Heart right ventricle (tissue), 16 donors: ENCODE measurements around the gene COA1. TPM values are rescaled to one million over a fixed set of nuclear protein-coding genes. Genes with fewer than 3 reads are reported as not detected.
"Not testable (repeated sequence)": the region's sequence is repeated elsewhere in the genome, so short reads cannot be mapped to it uniquely, and the experiment has no call there.

Source experiments
- ATAC-seq, 8 donors: fragments of 200-7000 bp; cut with Tn5 transposase; one replicate each; pipeline ENCODE4 v1.9.1; 2020; ENCODE audit warnings: mild to moderate bottlenecking in 8 of 8, moderate library complexity in 8 of 8, moderate number of reproducible peaks in 1 of 8
- DNase-seq, 2 donors: peaks; one replicate each; pipeline ENCODE4 v3.0.0-alpha.2; 2020
- H3K27ac ChIP-seq, 10 donors: fragments of 200-600 bp; sonication (generic) in 2 of 10; one replicate each; pipeline versions ENCODE4 v1.5.0 to v1.8.0; 2020 to 2022; ENCODE audit warnings: mild to moderate bottlenecking in 3 of 10
- H3K27me3 ChIP-seq, 7 donors: fragments of 200-600 bp; one replicate each; pipeline ENCODE4 v1.8.0; 2021 to 2022; ENCODE audit warnings: mild to moderate bottlenecking in 2 of 7
- H3K36me3 ChIP-seq, 9 donors: fragments of 200-600 bp; sonication (generic) in 1 of 9; one replicate each; pipeline versions ENCODE4 v1.5.0 to v1.8.0; 2020 to 2022; ENCODE audit warnings: mild to moderate bottlenecking in 2 of 9
- H3K4me1 ChIP-seq, 9 donors: fragments of 200-600 bp; sonication (generic) in 1 of 9; one replicate each; pipeline versions ENCODE4 v1.5.0 to v1.8.0; 2020 to 2022; ENCODE audit warnings: mild to moderate bottlenecking in 4 of 9
- H3K4me3 ChIP-seq, 10 donors: fragments of 200-600 bp; sonication (generic) in 2 of 10; one replicate each; pipeline versions ENCODE4 v1.5.0 to v1.8.0; 2020 to 2022; ENCODE audit warnings: mild to moderate bottlenecking in 7 of 10, moderate library complexity in 2 of 10
- H3K9me3 ChIP-seq, 11 donors: fragments of 200-600 bp in 10 of 11; sonication (generic) in 2 of 11; one replicate each; pipeline versions ENCODE4 v1.5.0 to v1.8.0; 2013 to 2022; ENCODE audit warnings: mild to moderate bottlenecking in 2 of 11, control low read depth in 1 of 11, moderate library complexity in 1 of 11
- WGBS, 2 donors: extraction: QIAGEN DNeasy Blood & Tissue Kit; methylation state at CpG; one replicate each; pipeline ENCODE4 v1.1.7; 2013; ENCODE audit warnings: inconsistent platforms in 1 of 2; 5-methylcytosine and 5-hydroxymethylcytosine counted together
- intact Hi-C, 10 donors: fragments of 100-400 bp; cut with DNase I; formaldehyde crosslinking; loops; one replicate each; pipeline versions ENCODE4 v1.11.1 to v1.14.2; 2022
- polyA plus RNA-seq, 2 donors: library from polyadenylated mRNA; stranded (reverse); fragments of 200-250 nt; gene quantifications; one replicate each; pipeline ENCODE4 v1.2.3, GENCODE V29; 2013
- total RNA-seq, 10 donors: library from RNA; stranded (reverse); fragmentation: NEBNext Ultra II Directional in 3 of 10; extraction: Animal tissue kit (Norgen Biotek cat#: 25700) in 3 of 10; gene quantifications; one replicate each; pipeline versions ENCODE4 v1.2.1 to v1.2.4, GENCODE V29; 2021 to 2023
- TF ChIP-seq, protein P1 (sequence below), 9 donors: fragments of 200-600 bp; sonication (generic) in 2 of 9; IDR thresholded peaks; one replicate each; pipeline versions ENCODE4 v1.5.0 to v1.8.0; 2021 to 2022; ENCODE audit warnings: antibody characterized with exemption in 9 of 9, mild to moderate bottlenecking in 5 of 9, moderate library complexity in 1 of 9
- donor health status: Arrhythmogenic right ventricular cardiomyopathy.
- donor health status: ischemic (EF 13 %, LVEDD 7.1; RV severe dilation, severe dysfunction).
- donor health status: healthy with polysubstance abuse.
- donor health status: DM: no; HTN: yes; CAD: no.
- donor health status: DM: no; HTN: no; CAD: no.
- donor health status: ischemic (EF 25% LVEDD 6.9; RV normal size, moderate dysfunction).
- donor health status: ischemic (EF 25% LVEDD 5.7; RV mildly dilated, moderate dysfunction).
- donor health status: healthy.
- donor health status: DM: yes; HTN: yes; CAD: no.
- donor health status: Ischemic cardiomyopathy.
- donor health status: ischemic (EF 35%, LVEDD 5.7; RV mildly dilated, moderate dysfunction).
- donor health status: nonischemic (EF 11% LVEDD 7.7; RV severe dilation, severe dysfunction).
- donor health status: DM: yes; HTN: yes; CAD: no.
- donor health status: PGD.
- donor health status: ischemic (EF 29% LVEDD 5.4; RV normal size, mild dysfunction).
- donor health status: nonischemic (EF 23%, LVEDD 6.1; RV moderate dilation, normal function).

COA1 gene
- total and polyA plus RNA-seq, 12 donors = 52.1 to 83.3 (median 75.4) TPM

GRCh38 chr7:43604251-43604650 is 125.1 kb downstream of the COA1 start:
- Histone ChIP-seq H3K36me3 (peaks cover 0 to 70% (median 5%) of the 10 kb centered on the region in 9 donors), H3K27me3 (no peaks in the 10 kb centered on the region), H3K4me3 (no peak overlapping the region), H3K27ac (no peak overlapping the region), H3K4me1 (peaks cover 0 to 20% (median 0%) of the 10 kb centered on the region in 9 donors), H3K9me3 (no peaks in the 10 kb centered on the region)
- ATAC-seq (no peak), DNase-seq (no peak)
- TF ChIP-seq, protein P1, sequence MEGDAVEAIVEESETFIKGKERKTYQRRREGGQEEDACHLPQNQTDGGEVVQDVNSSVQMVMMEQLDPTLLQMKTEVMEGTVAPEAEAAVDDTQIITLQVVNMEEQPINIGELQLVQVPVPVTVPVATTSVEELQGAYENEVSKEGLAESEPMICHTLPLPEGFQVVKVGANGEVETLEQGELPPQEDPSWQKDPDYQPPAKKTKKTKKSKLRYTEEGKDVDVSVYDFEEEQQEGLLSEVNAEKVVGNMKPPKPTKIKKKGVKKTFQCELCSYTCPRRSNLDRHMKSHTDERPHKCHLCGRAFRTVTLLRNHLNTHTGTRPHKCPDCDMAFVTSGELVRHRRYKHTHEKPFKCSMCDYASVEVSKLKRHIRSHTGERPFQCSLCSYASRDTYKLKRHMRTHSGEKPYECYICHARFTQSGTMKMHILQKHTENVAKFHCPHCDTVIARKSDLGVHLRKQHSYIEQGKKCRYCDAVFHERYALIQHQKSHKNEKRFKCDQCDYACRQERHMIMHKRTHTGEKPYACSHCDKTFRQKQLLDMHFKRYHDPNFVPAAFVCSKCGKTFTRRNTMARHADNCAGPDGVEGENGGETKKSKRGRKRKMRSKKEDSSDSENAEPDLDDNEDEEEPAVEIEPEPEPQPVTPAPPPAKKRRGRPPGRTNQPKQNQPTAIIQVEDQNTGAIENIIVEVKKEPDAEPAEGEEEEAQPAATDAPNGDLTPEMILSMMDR (IDR thresholded peaks at IDR 0.05) = no peak
- WGBS, 2 donors = 93 to 98% methylated on average over 1 of the region's 1 CpG
- intact Hi-C loops = no loop called here

GRCh38 chr7:43602256-43602655 is 127.1 kb downstream of the COA1 start:
- ATAC-seq = no peak
- 75 to 76% methylated on average over 1 of the region's 1 CpG for WGBS, 2 donors
- no peak overlapping the region for H3K4me3 ChIP-seq
- H3K27me3 ChIP-seq = no peaks in the 10 kb centered on the region
- H3K36me3 ChIP-seq = peaks cover 0 to 70% (median 3%) of the 10 kb centered on the region in 9 donors
- H3K27ac ChIP-seq = no peak overlapping the region
- intact Hi-C loops = no loop called here
- H3K4me1 ChIP-seq = peaks cover 0 to 20% (median 0%) of the 10 kb centered on the region in 9 donors
- TF ChIP-seq, protein P1 (IDR thresholded peaks at IDR 0.05) = no peak
- DNase-seq = no peak
- H3K9me3 ChIP-seq = no peaks in the 10 kb centered on the region

GRCh38 chr7:43600056-43600455 is 129.3 kb downstream of the COA1 start:
- WGBS, 2 donors = 96 to 98% methylated on average over 3 of the region's 3 CpGs
- Histone ChIP-seq H3K9me3 (no peaks in the 10 kb centered on the region), H3K36me3 (peaks cover 0 to 79% (median 9%) of the 10 kb centered on the region in 9 donors), H3K27me3 (no peaks in the 10 kb centered on the region), H3K4me3 (no peak overlapping the region), H3K4me1 (peaks cover 0 to 27% (median 0%) of the 10 kb centered on the region in 9 donors), H3K27ac (no peak overlapping the region)
- ATAC-seq (no peak), DNase-seq (no peak)
- TF ChIP-seq, protein P1 (IDR thresholded peaks at IDR 0.05) = no peak
- intact Hi-C loops = no loop called here

- H3K27ac ChIP-seq, H3K27me3 ChIP-seq, ATAC-seq, H3K9me3 ChIP-seq, DNase-seq, intact Hi-C loops, H3K4me3 ChIP-seq: not testable (repeated sequence)
- H3K4me1 ChIP-seq = peaks cover 0 to 46% (median 0%) of the 10 kb centered on the region in 9 donors
- H3K36me3 ChIP-seq = peaks cover 0 to 55% (median 9%) of the 10 kb centered on the region in 9 donors
- 91 to 92% methylated on average over 5 of the region's 5 CpGs for WGBS, 2 donors
These were observed 132.9 kb downstream of the COA1 start for GRCh38 chr7:43596426-43596825.

- Histone ChIP-seq H3K27ac (no peak overlapping the region), H3K36me3 (peaks cover 0 to 33% (median 9%) of the 10 kb centered on the region in 9 donors), H3K4me1 (peaks cover 0 to 56% (median 0%) of the 10 kb centered on the region in 9 donors), H3K4me3 (no peak overlapping the region), H3K27me3 (no peaks in the 10 kb centered on the region), H3K9me3 (no peaks in the 10 kb centered on the region)
- TF ChIP-seq, protein P1 (IDR thresholded peaks at IDR 0.05) = no peak
- WGBS, 2 donors = 92 to 93% methylated on average over 2 of the region's 2 CpGs
- intact Hi-C loops = no loop called here
- no peak for DNase-seq
- no peak for ATAC-seq
These were observed 135.3 kb downstream of the COA1 start for GRCh38 chr7:43594020-43594419.
